Mesenchymal stem cell (in vitro differentiated cells and primary cell): Measurements from ENCODE around the gene AKAP13.

ENCODE experiments used
- DNase-seq: peaks from one replicate; pipeline ENCODE4 v3.0.0-alpha.2; 2013
- H2AFZ ChIP-seq: one replicate; pipeline ENCODE4 v1.6.1; 2013; ENCODE audit warnings: low read depth, mild to moderate bottlenecking, control low read depth, inconsistent platforms, low read length, moderate library complexity
- H2AK5ac ChIP-seq: 2 replicates; pipeline ENCODE4 v1.6.1; 2013; ENCODE audit warnings: low read length, moderate library complexity, mild to moderate bottlenecking, inconsistent platforms; ENCODE audit not compliant: severe bottlenecking
- H2BK120ac ChIP-seq: one replicate; pipeline ENCODE4 v1.6.1; 2013; ENCODE audit warnings: low read depth, mild to moderate bottlenecking, inconsistent platforms, low read length, moderate library complexity
- H2BK12ac ChIP-seq, 2 experiments: one replicate each; pipeline ENCODE4 v1.6.1; 2013; ENCODE audit warnings: inconsistent platforms in 2 of 2, low read length in 2 of 2, mild to moderate bottlenecking in 2 of 2, moderate library complexity in 2 of 2, control low read depth in 1 of 2
- H2BK15ac ChIP-seq: one replicate; pipeline ENCODE4 v1.6.1; 2013; ENCODE audit warnings: mild to moderate bottlenecking, low read depth, inconsistent platforms; ENCODE audit not compliant: poor library complexity, severe bottlenecking
- H2BK5ac ChIP-seq: 2 replicates; pipeline ENCODE4 v1.6.1; 2013; ENCODE audit warnings: low read depth, mild to moderate bottlenecking, low read length, control low read depth, inconsistent platforms; ENCODE audit not compliant: poor library complexity, severe bottlenecking
- H3K14ac ChIP-seq, 2 experiments: one replicate each; pipeline ENCODE4 v1.6.1; 2013; ENCODE audit warnings: inconsistent platforms in 2 of 2, low read length in 2 of 2, control low read depth in 1 of 2, mild to moderate bottlenecking in 1 of 2, moderate library complexity in 1 of 2
- H3K18ac ChIP-seq, 2 experiments: one replicate each; pipeline ENCODE4 v1.6.1; 2013; ENCODE audit warnings: inconsistent platforms in 2 of 2, low read length in 2 of 2, control low read depth in 1 of 2, low read depth in 1 of 2, mild to moderate bottlenecking in 1 of 2
- H3K23ac ChIP-seq, 2 experiments: one replicate each; pipeline ENCODE4 v1.6.1; 2013; ENCODE audit warnings: inconsistent platforms in 2 of 2, low read length in 2 of 2, mild to moderate bottlenecking in 2 of 2, moderate library complexity in 2 of 2, control low read depth in 1 of 2
- H3K27ac ChIP-seq: 2 replicates; pipeline ENCODE4 v1.5.1; 2013; ENCODE audit warnings: mild to moderate bottlenecking, moderate library complexity, low read length, control low read depth, inconsistent platforms; ENCODE audit not compliant: poor library complexity, severe bottlenecking
- H3K27me3 ChIP-seq, 2 experiments: 2 replicates each; pipeline versions ENCODE4 v1.6.1 to v1.7.0; 2013; ENCODE audit warnings: low read length in 2 of 2, mild to moderate bottlenecking in 2 of 2, moderate library complexity in 2 of 2, control low read depth in 1 of 2, inconsistent platforms in 1 of 2; ENCODE audit not compliant: control insufficient read depth in 1 of 2, insufficient read depth in 1 of 2
- H3K36me3 ChIP-seq, 2 experiments: 2 replicates each; pipeline versions ENCODE4 v1.6.1 to v1.7.0; 2013; ENCODE audit warnings: low read length in 2 of 2, control low read depth in 1 of 2, inconsistent platforms in 1 of 2, low read depth in 1 of 2, mild to moderate bottlenecking in 1 of 2; ENCODE audit not compliant: insufficient read depth in 2 of 2, control insufficient read depth in 1 of 2
- H3K4ac ChIP-seq, 2 experiments: one replicate each; pipeline ENCODE4 v1.6.1; 2013; ENCODE audit warnings: inconsistent platforms in 2 of 2, low read length in 2 of 2, mild to moderate bottlenecking in 2 of 2, moderate library complexity in 2 of 2, control low read depth in 1 of 2, low read depth in 1 of 2
- H3K4me1 ChIP-seq: 2 replicates; pipeline ENCODE4 v1.6.1; 2013; ENCODE audit warnings: low read depth, low read length, control low read depth; ENCODE audit not compliant: control insufficient read depth, insufficient read depth
- H3K4me2 ChIP-seq: 2 replicates; pipeline ENCODE4 v1.6.1; 2013; ENCODE audit warnings: low read length, mild to moderate bottlenecking, inconsistent platforms; ENCODE audit not compliant: poor library complexity, severe bottlenecking
- H3K4me3 ChIP-seq, 2 experiments: 2 replicates each; pipeline versions ENCODE4 v1.5.1 to v1.7.0; 2013; ENCODE audit warnings: low read length in 2 of 2, mild to moderate bottlenecking in 2 of 2, control low read depth in 1 of 2, low read depth in 1 of 2; ENCODE audit not compliant: insufficient read depth in 1 of 2
- H3K79me1 ChIP-seq: replicated peaks from 2 replicates; pipeline ENCODE4 v1.6.1; 2013; ENCODE audit warnings: mild to moderate bottlenecking, control low read depth, low read length, inconsistent platforms; ENCODE audit not compliant: poor library complexity, severe bottlenecking
- H3K9ac ChIP-seq: 2 replicates; pipeline ENCODE4 v1.7.0; 2013; ENCODE audit warnings: mild to moderate bottlenecking, low read length, moderate library complexity
- H3K9me3 ChIP-seq: 2 replicates; pipeline ENCODE4 v1.7.0; 2013; ENCODE audit warnings: mild to moderate bottlenecking, low read length; ENCODE audit not compliant: control insufficient read depth
- H4K8ac ChIP-seq: one replicate; pipeline ENCODE4 v1.6.1; 2013; ENCODE audit warnings: inconsistent platforms, mild to moderate bottlenecking, low read length, moderate library complexity
- H4K91ac ChIP-seq: one replicate; pipeline ENCODE4 v1.6.1; 2013; ENCODE audit warnings: mild to moderate bottlenecking, low read length, inconsistent platforms
- WGBS: methylation state at CpG from one replicate; pipeline ENCODE4 v1.1.7; 2013; ENCODE audit warnings: mixed read lengths; 5-methylcytosine and 5-hydroxymethylcytosine counted together

AKAP13 gene

GRCh38 chr15:85598219-85598618 is 217.8 kb downstream of the AKAP13 start:
- Histone ChIP-seq H3K23ac (no peak overlapping the region), H3K14ac (no peak overlapping the region), H3K4me3 (no peak overlapping the region), H3K27ac (peak overlapping the region; percentile 33), H3K4ac (no peak overlapping the region), H2BK12ac (no peak overlapping the region), H4K8ac (no peak overlapping the region), H2BK5ac (no peak overlapping the region), H3K79me1 (peaks cover 23% of the 10 kb centered on the region), H2AFZ (no peak overlapping the region), H3K4me2 (no peak overlapping the region), H2BK120ac (no peak overlapping the region), H3K27me3 (no peaks in the 10 kb centered on the region), H3K9ac (no peak overlapping the region), H3K4me1 (peaks cover 2% of the 10 kb centered on the region), H2BK15ac (no peak overlapping the region), H3K18ac (no peak overlapping the region), H2AK5ac (no peak overlapping the region), H4K91ac (no peak overlapping the region), H3K9me3 (no peaks in the 10 kb centered on the region), H3K36me3 (peaks cover 2 to 8% of the 10 kb centered on the region in 2 experiments)
- DNase-seq, result peak; percentile 72
- 84% methylated on average over 4 of the region's 4 CpGs for WGBS

- Histone ChIP-seq H2BK5ac (no peak overlapping the region), H3K9ac (no peak overlapping the region), H3K36me3 (peaks cover 6 to 14% of the 10 kb centered on the region in 2 experiments), H3K4me1 (peaks cover 2% of the 10 kb centered on the region), H2BK15ac (no peak overlapping the region), H3K27me3 (no peaks in the 10 kb centered on the region), H4K8ac (no peak overlapping the region), H3K9me3 (no peaks in the 10 kb centered on the region), H3K27ac (peak overlapping the region; percentile 9), H3K14ac (no peak overlapping the region), H3K79me1 (peaks cover 29% of the 10 kb centered on the region), H3K4me3 (no peak overlapping the region), H3K4me2 (no peak overlapping the region), H2BK12ac (no peak overlapping the region), H2AK5ac (no peak overlapping the region), H3K23ac (no peak overlapping the region), H2AFZ (no peak overlapping the region), H3K4ac (no peak overlapping the region), H3K18ac (no peak overlapping the region), H4K91ac (no peak overlapping the region), H2BK120ac (no peak overlapping the region)
- WGBS, result 65% methylated on average over 4 of the region's 5 CpGs
- peak; percentile 53 for DNase-seq
Observed at GRCh38 chr15:85598718-85599398, 218.5 kb downstream of the AKAP13 start.

GRCh38 chr15:85600001-85600400 is 219.6 kb downstream of the AKAP13 start:
- DNase-seq, result no peak
- Histone ChIP-seq H2BK12ac (no peak overlapping the region), H3K4ac (no peak overlapping the region), H3K23ac (no peak overlapping the region), H3K27ac (no peak overlapping the region), H3K36me3 (peaks cover 6 to 15% of the 10 kb centered on the region in 2 experiments), H3K4me3 (no peak overlapping the region), H3K18ac (peak overlapping the region in 1 of 2 experiments; percentile 34), H3K79me1 (peaks cover 29% of the 10 kb centered on the region), H3K4me1 (peaks cover 2% of the 10 kb centered on the region), H2AK5ac (no peak overlapping the region), H2BK15ac (no peak overlapping the region), H2BK5ac (no peak overlapping the region), H4K8ac (no peak overlapping the region), H3K9me3 (no peaks in the 10 kb centered on the region), H3K14ac (no peak overlapping the region), H2AFZ (no peak overlapping the region), H4K91ac (no peak overlapping the region), H3K27me3 (no peaks in the 10 kb centered on the region), H2BK120ac (no peak overlapping the region), H3K4me2 (no peak overlapping the region), H3K9ac (no peak overlapping the region)
- WGBS, result 100% methylated on average over 1 of the region's 2 CpGs

GRCh38 chr15:85603160-85603559 is 222.8 kb downstream of the AKAP13 start:
- H3K4me1 ChIP-seq, result no peaks in the 10 kb centered on the region
- H2BK15ac ChIP-seq, result no peak overlapping the region
- no peak overlapping the region for H2BK5ac ChIP-seq
- H2AK5ac ChIP-seq, result no peak overlapping the region
- H3K27me3 ChIP-seq, result no peaks in the 10 kb centered on the region
- no peak for DNase-seq
- peaks cover 4 to 18% of the 10 kb centered on the region in 2 experiments for H3K36me3 ChIP-seq
- H2BK12ac ChIP-seq, result no peak overlapping the region
- 100% methylated on average over 1 of the region's 1 CpG for WGBS
- no peak overlapping the region for H3K23ac ChIP-seq
- H3K4me3 ChIP-seq, result no peak overlapping the region
- no peak overlapping the region for H4K8ac ChIP-seq
- peaks cover 27% of the 10 kb centered on the region for H3K79me1 ChIP-seq
- H3K9ac ChIP-seq, result no peak overlapping the region
- no peak overlapping the region for H3K4ac ChIP-seq
- H3K4me2 ChIP-seq, result no peak overlapping the region
- H2AFZ ChIP-seq, result no peak overlapping the region
- no peak overlapping the region for H2BK120ac ChIP-seq
- no peak overlapping the region for H3K14ac ChIP-seq
- no peak overlapping the region for H3K27ac ChIP-seq
- no peaks in the 10 kb centered on the region for H3K9me3 ChIP-seq
- H4K91ac ChIP-seq, result no peak overlapping the region
- no peak overlapping the region for H3K18ac ChIP-seq
